Parathyroid adenoma (tissue), 2 donors: ENCODE results near the gene ZNF853.

Experiments used
- H2AFZ ChIP-seq: fragments of 300-600 bp; sonication (generic); one replicate; pipeline ENCODE4 v1.7.0; 2017; ENCODE audit warnings: antibody characterized with exemption, mild to moderate bottlenecking
- H3K27ac ChIP-seq: fragments of 300-600 bp; sonication (generic); one replicate; pipeline ENCODE4 v1.7.0; 2017
- H3K27me3 ChIP-seq: fragments of 300-600 bp; sonication (generic); one replicate; pipeline ENCODE4 v1.7.0; 2017; ENCODE audit warnings: low read length; ENCODE audit not compliant: control insufficient read depth, insufficient read depth
- H3K36me3 ChIP-seq: fragments of 300-600 bp; sonication (generic); one replicate; pipeline ENCODE4 v1.7.0; 2017; ENCODE audit warnings: low read length; ENCODE audit not compliant: control insufficient read depth, insufficient read depth
- H3K4me1 ChIP-seq: fragments of 300-600 bp; sonication (generic); one replicate; pipeline ENCODE4 v1.7.0; 2017; ENCODE audit warnings: control low read depth
- H3K4me2 ChIP-seq: fragments of 300-600 bp; sonication (generic); one replicate; pipeline ENCODE4 v1.7.0; 2017; ENCODE audit warnings: low read length
- H3K4me3 ChIP-seq: fragments of 300-600 bp; sonication (generic); one replicate; pipeline ENCODE4 v1.7.0; 2017; ENCODE audit warnings: low read depth, low read length
- H3K79me2 ChIP-seq: fragments of 300-600 bp; sonication (generic); one replicate; pipeline ENCODE4 v1.7.0; 2017; ENCODE audit warnings: control low read depth
- H3K9ac ChIP-seq: fragments of 300-600 bp; sonication (generic); one replicate; pipeline ENCODE4 v1.7.0; 2017; ENCODE audit warnings: mild to moderate bottlenecking
- H3K9me3 ChIP-seq: fragments of 300-600 bp; sonication (generic); one replicate; pipeline ENCODE4 v1.7.0; 2017; ENCODE audit warnings: low read length; ENCODE audit not compliant: control insufficient read depth
- TF ChIP-seq, protein P1 (sequence below): fragments of 300-600 bp; sonication (generic); IDR thresholded peaks from one replicate; pipeline ENCODE4 v1.7.0; 2017; ENCODE audit warnings: antibody characterized with exemption, mild to moderate bottlenecking
- donor health status: primary hyperparathyroidism.

Gene ZNF853

DNA sequence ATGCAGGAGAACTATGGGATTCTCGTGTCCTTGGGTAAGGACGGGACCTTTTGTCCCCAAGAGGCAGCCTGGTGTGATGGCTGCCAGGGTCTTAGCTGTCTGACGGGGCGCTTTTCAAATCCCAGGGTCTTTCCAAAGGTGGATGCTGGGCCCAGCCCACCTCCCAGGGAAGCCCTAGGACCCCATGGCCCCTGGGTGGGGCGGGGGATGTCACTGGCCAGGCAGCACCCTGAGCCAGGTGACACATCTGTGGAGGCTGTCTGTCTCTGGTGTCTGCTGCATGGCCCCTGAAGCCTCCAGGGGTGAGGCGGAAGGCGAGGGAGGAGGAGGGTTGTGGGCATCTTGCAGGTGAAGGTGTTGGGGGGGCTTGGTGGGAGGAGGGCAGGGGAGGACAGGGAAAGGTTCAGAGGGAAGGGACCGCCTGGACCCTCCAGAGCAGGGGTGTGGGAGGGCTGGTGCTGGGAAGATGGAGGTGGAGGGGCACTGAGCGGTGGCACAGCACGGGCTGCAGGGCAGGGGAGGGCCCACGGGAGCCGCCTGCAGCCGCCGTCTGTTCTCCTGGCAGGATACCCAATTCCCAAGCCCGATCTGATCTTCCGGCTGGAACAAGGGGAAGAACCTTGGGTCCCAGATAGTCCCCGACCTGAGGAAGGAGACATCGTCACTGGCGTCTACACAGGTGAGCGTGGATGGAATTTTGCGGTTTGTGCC, 28.7 kb downstream of the ZNF853 start:
- H2AFZ ChIP-seq = no peak overlapping the region

DNA sequence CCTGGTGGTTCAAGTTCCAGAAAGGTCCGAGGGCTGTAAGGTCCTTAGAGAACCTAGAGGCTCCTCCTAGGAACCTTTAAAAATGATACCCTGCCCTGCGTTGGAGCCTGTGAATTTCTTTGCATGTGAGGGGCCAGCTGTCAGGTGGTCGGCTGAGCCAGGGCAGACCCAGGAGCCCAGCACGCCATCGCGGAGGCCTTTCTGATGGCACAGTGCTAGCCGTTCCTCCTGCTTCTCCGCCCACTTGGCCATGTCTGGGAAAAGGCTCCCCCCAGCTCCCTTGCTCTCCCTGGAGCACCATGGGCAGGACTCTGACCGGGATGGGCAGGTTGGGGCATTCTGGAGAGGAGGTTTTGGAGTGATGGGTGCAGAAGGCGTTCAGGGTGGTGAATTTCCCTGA, 29.3 kb downstream of the ZNF853 start:
- Histone ChIP-seq H3K4me2 (no peak overlapping the region), H2AFZ (no peak overlapping the region), H3K36me3 (no peaks in the 10 kb centered on the region), H3K27me3 (no peaks in the 10 kb centered on the region), H3K27ac (no peak overlapping the region), H3K79me2 (peaks cover 5% of the 10 kb centered on the region), H3K9ac (no peak overlapping the region), H3K4me1 (peaks cover 4% of the 10 kb centered on the region), H3K9me3 (no peaks in the 10 kb centered on the region), H3K4me3 (no peak overlapping the region)
- TF ChIP-seq, protein P1, sequence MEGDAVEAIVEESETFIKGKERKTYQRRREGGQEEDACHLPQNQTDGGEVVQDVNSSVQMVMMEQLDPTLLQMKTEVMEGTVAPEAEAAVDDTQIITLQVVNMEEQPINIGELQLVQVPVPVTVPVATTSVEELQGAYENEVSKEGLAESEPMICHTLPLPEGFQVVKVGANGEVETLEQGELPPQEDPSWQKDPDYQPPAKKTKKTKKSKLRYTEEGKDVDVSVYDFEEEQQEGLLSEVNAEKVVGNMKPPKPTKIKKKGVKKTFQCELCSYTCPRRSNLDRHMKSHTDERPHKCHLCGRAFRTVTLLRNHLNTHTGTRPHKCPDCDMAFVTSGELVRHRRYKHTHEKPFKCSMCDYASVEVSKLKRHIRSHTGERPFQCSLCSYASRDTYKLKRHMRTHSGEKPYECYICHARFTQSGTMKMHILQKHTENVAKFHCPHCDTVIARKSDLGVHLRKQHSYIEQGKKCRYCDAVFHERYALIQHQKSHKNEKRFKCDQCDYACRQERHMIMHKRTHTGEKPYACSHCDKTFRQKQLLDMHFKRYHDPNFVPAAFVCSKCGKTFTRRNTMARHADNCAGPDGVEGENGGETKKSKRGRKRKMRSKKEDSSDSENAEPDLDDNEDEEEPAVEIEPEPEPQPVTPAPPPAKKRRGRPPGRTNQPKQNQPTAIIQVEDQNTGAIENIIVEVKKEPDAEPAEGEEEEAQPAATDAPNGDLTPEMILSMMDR = no peak

More for the DNA sequence above, 28.7 kb downstream of the ZNF853 start:
- no peak overlapping the region for H3K27ac ChIP-seq
- H3K9ac ChIP-seq = no peak overlapping the region
- no peaks in the 10 kb centered on the region for H3K9me3 ChIP-seq
- no peak overlapping the region for H3K4me3 ChIP-seq
- no peaks in the 10 kb centered on the region for H3K36me3 ChIP-seq
- H3K4me2 ChIP-seq = no peak overlapping the region
- peaks cover 5% of the 10 kb centered on the region for H3K79me2 ChIP-seq
- H3K4me1 ChIP-seq = peaks cover 4% of the 10 kb centered on the region
- TF ChIP-seq, protein P1 = no peak
- H3K27me3 ChIP-seq = no peaks in the 10 kb centered on the region

DNA sequence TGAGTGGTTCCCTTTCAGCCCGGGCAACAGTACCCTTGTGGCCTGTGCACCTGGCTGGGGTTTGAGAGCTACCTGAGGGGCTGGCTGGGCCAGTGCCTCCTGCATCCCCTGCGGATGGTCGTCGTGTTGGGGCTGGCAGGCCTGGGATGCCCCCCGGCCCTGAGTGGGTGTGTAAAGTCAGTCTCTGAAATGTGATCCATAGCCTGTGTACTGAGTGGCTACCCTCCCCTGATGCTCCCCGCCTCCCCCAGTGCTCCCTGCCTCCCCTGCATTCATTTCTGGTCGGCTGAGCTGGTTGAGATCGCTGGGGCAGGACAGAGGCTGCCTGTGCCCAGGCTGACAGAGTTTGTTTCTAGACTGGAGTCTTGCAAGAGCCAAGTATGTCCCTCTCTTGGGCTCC, 31.1 kb downstream of the ZNF853 start:
- H3K4me2 ChIP-seq = no peak overlapping the region
- H3K9ac ChIP-seq = no peak overlapping the region
- no peak overlapping the region for H2AFZ ChIP-seq
- TF ChIP-seq, protein P1 = no peak
- H3K9me3 ChIP-seq = no peaks in the 10 kb centered on the region
- H3K4me3 ChIP-seq = no peak overlapping the region
- no peak overlapping the region for H3K27ac ChIP-seq
- H3K79me2 ChIP-seq = peaks cover 5% of the 10 kb centered on the region
- no peaks in the 10 kb centered on the region for H3K27me3 ChIP-seq
- no peaks in the 10 kb centered on the region for H3K4me1 ChIP-seq
- H3K36me3 ChIP-seq = no peaks in the 10 kb centered on the region

DNA sequence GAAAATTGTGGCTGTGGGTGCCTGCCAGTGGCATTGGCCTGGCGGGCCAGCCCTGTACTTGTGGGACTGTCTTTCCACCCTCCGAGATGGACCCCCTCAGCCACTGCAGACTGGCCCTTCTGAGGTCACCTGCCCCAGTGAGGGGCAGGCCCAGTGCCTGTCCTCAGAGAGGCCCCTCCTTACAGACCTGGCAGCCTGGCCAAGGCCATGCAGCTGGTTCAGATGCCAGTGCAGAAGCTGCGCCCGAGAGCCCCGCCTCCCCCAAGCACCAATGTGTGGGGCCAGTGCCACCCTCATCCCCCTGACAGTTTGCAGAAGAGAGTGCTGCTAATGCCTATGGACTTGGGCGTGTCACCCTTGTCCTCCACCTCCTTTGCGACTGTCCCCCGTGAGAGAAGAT, 31.7 kb downstream of the ZNF853 start:
- Histone ChIP-seq H3K9me3 (no peaks in the 10 kb centered on the region), H3K36me3 (no peaks in the 10 kb centered on the region), H3K4me3 (no peak overlapping the region), H3K27ac (no peak overlapping the region), H3K4me1 (no peaks in the 10 kb centered on the region), H3K4me2 (no peak overlapping the region), H3K27me3 (no peaks in the 10 kb centered on the region), H3K79me2 (peaks cover 5% of the 10 kb centered on the region), H2AFZ (no peak overlapping the region), H3K9ac (no peak overlapping the region)
- TF ChIP-seq, protein P1 = no peak

DNA sequence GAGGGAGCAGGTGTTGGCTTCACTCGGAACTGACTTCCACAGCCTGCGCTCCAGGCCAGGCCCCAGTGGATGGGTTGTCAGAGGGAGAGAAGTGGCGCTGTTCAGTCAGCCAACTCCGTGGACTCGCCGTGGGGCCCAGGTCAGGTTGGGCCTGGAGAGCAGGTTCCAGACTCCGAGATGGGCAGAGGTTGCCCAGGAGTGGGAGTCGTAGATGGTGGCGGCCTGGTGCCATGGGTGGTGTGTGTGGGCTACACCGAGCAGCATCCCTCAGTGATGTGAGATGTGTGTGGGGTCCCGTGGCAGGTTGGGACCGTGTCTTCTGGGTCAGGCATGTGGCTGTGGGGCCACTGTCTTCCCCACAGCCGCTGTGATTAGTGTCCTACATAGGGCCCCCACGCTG, 32.1 kb downstream of the ZNF853 start:
- no peaks in the 10 kb centered on the region for H3K9me3 ChIP-seq
- TF ChIP-seq, protein P1 = no peak
- H3K36me3 ChIP-seq = no peaks in the 10 kb centered on the region
- H3K4me2 ChIP-seq = no peak overlapping the region
- H3K4me1 ChIP-seq = no peaks in the 10 kb centered on the region
- no peaks in the 10 kb centered on the region for H3K27me3 ChIP-seq
- H3K79me2 ChIP-seq = peaks cover 3% of the 10 kb centered on the region
- H3K9ac ChIP-seq = no peak overlapping the region
- no peak overlapping the region for H2AFZ ChIP-seq
- no peak overlapping the region for H3K27ac ChIP-seq
- H3K4me3 ChIP-seq = no peak overlapping the region
